ENCODE results near the gene MPI. TPM values are rescaled to one million over a fixed set of nuclear protein-coding genes. Genes with fewer than 3 reads are reported as not detected.

MPI gene
- total RNA-seq, 4 donors from 2014 or later = 66.7 to 129 (median 98.5) TPM

GRCh38 chr15:74869726-74870407, 20.0 kb upstream of the MPI start:
- intact Hi-C loops (cut with DNase I; ENCODE audit: low total_unique reads) (no loop called here), in situ Hi-C loops (cut with MboI; ENCODE audit: low sequenced_read_pairs in 4 of 4) (no loop called here)
- peaks cover 69 to 74% of the 10 kb centered on the region in 2 donors for H3K4me1 ChIP-seq
- ATAC-seq (peak; percentile 20 to 60), DNase-seq (peak; percentile 54 to 64)
- peak overlapping the region in 1 of 4 donors; percentile 1 for H3K4me3 ChIP-seq
- TF ChIP-seq CTCF (IDR thresholded peaks at IDR 0.05 in 4 of 5, conservative IDR thresholded peaks at IDR 0.05 in 1 of 5) (no peak), POLR2A (IDR thresholded peaks at IDR 0.05) (peak in 1 of 2 donors; percentile 29)
- peak overlapping the region; percentile 94 to 99 (median 96) for H3K27ac ChIP-seq
- H3K27me3 ChIP-seq = no peaks in the 10 kb centered on the region
- no peaks in the 10 kb centered on the region for H3K36me3 ChIP-seq
- H3K9me3 ChIP-seq = no peaks in the 10 kb centered on the region

GRCh38 chr15:74870436-74871215, 19.2 kb upstream of the MPI start:
- Histone ChIP-seq H3K27me3 (no peaks in the 10 kb centered on the region), H3K9me3 (no peaks in the 10 kb centered on the region), H3K4me3 (no peak overlapping the region), H3K4me1 (peaks cover 64 to 74% of the 10 kb centered on the region in 2 donors), H3K36me3 (no peaks in the 10 kb centered on the region), H3K27ac (peak overlapping the region; percentile 94 to 99 (median 96))
- ATAC-seq (no peak), DNase-seq (no peak)
- in situ Hi-C loops (cut with MboI; ENCODE audit: low sequenced_read_pairs in 4 of 4) (no loop called here), intact Hi-C loops (cut with DNase I; ENCODE audit: low total_unique reads) (no loop called here)
- TF ChIP-seq POLR2A (IDR thresholded peaks at IDR 0.05) (no peak), CTCF (IDR thresholded peaks at IDR 0.05 in 4 of 5, conservative IDR thresholded peaks at IDR 0.05 in 1 of 5) (no peak)

GRCh38 chr15:74872702-74873035, 17.2 kb upstream of the MPI start:
- Histone ChIP-seq H3K4me3 (peak overlapping the region; percentile 74 to 91 (median 84)), H3K4me1 (peaks cover 46 to 57% of the 10 kb centered on the region in 2 donors), H3K9me3 (no peaks in the 10 kb centered on the region), H3K27ac (peak overlapping the region; percentile 94 to 99 (median 96)), H3K27me3 (no peaks in the 10 kb centered on the region), H3K36me3 (no peaks in the 10 kb centered on the region)
- in situ Hi-C loops (cut with MboI; ENCODE audit: low sequenced_read_pairs in 4 of 4) = no loop called here
- peak in 1 of 2 donors; percentile 1 for ATAC-seq
- TF ChIP-seq POLR2A (IDR thresholded peaks at IDR 0.05) (no peak), CTCF (IDR thresholded peaks at IDR 0.05 in 4 of 5, conservative IDR thresholded peaks at IDR 0.05 in 1 of 5) (no peak)
- intact Hi-C loops (cut with DNase I; ENCODE audit: low total_unique reads) = loop anchor here (1.0 kb wide), 2 partner anchors 29 to 84 kb away; partner anchors contain the start of genes RPP25 and ULK3
- no peak for DNase-seq

- peak; percentile 90 to 94 for ATAC-seq
- H3K9me3 ChIP-seq = no peaks in the 10 kb centered on the region
- peak; percentile 82 to 90 for TF ChIP-seq POLR2A (IDR thresholded peaks at IDR 0.05)
- peak in 1 of 5 experiments; percentile 12 for TF ChIP-seq CTCF (IDR thresholded peaks at IDR 0.05 in 4 of 5, conservative IDR thresholded peaks at IDR 0.05 in 1 of 5)
- in situ Hi-C loops (cut with MboI; ENCODE audit: low sequenced_read_pairs in 4 of 4) (no loop called here), intact Hi-C loops (cut with DNase I; ENCODE audit: low total_unique reads) (loop anchor here (1.0 kb wide), 2 partner anchors 30 to 83 kb away; partner anchors contain the start of genes RPP25 and ULK3)
- no peaks in the 10 kb centered on the region for H3K27me3 ChIP-seq
- H3K36me3 ChIP-seq = no peaks in the 10 kb centered on the region
- peak within 1 kb of the TSS; percentile 94 to 99 (median 96) for H3K27ac ChIP-seq
- H3K4me3 ChIP-seq = peak within 1 kb of the TSS; percentile 74 to 91 (median 84)
- DNase-seq = peak; percentile 94
- peaks cover 41 to 52% of the 10 kb centered on the region in 2 donors for H3K4me1 ChIP-seq
These were observed 16.6 kb upstream of the MPI start, which contains the start of gene SCAMP2 for GRCh38 chr15:74873036-74873755. TSS of gene SCAMP2 (minus strand) at chr15:74873365. CDS start at chr15:74873255, 110 bp downstream.

All from gastrocnemius medialis (tissue), 4 donors.